Memory B cell (primary cell): ENCODE measurements around the gene PFDN1.

Experiments
- ATAC-seq: fragments of 150-1000 bp; cut with Tn5 transposase; 2 replicates; pipeline ENCODE4 v1.10.0; 2021; ENCODE audit warnings: low read depth, mild to moderate bottlenecking, moderate library complexity
- DNase-seq, 2 donors: peaks; one replicate each; pipeline ENCODE4 v3.0.0; 2022; ENCODE audit warnings: low spot score in 2 of 2
- H3K27ac Mint-ChIP-seq: one replicate; pipeline ENCODE4 v1.8.0; 2022; ENCODE audit warnings: mild to moderate bottlenecking, moderate library complexity, mixed read lengths
- H3K27me3 Mint-ChIP-seq: one replicate; pipeline ENCODE4 v1.8.0; 2022; ENCODE audit warnings: mixed read lengths
- H3K36me3 Mint-ChIP-seq: one replicate; pipeline ENCODE4 v1.8.0; 2022; ENCODE audit warnings: mild to moderate bottlenecking, mixed read lengths
- H3K4me1 Mint-ChIP-seq: one replicate; pipeline ENCODE4 v1.8.0; 2022; ENCODE audit warnings: mixed read lengths
- H3K4me3 Mint-ChIP-seq: one replicate; pipeline ENCODE4 v1.8.0; 2022; ENCODE audit warnings: mild to moderate bottlenecking, moderate library complexity, mixed read lengths
- H3K9me3 Mint-ChIP-seq: one replicate; pipeline ENCODE4 v1.8.0; 2022; ENCODE audit warnings: mixed read lengths

PFDN1 gene

GRCh38 chr5:140239461-140239860 lies 63.4 kb downstream of the PFDN1 start:
- Mint-ChIP-seq H3K4me3 (no peak overlapping the region), H3K4me1 (peaks cover 2% of the 10 kb centered on the region), H3K9me3 (no peaks in the 10 kb centered on the region), H3K27me3 (no peaks in the 10 kb centered on the region), H3K36me3 (peaks cover 2% of the 10 kb centered on the region), H3K27ac (no peak overlapping the region)
- DNase-seq, result no peak
- ATAC-seq, result no peak

GRCh38 chr5:140238756-140239155 lies 64.1 kb downstream of the PFDN1 start:
- no peak for ATAC-seq
- Mint-ChIP-seq H3K27ac (no peak overlapping the region), H3K9me3 (no peaks in the 10 kb centered on the region), H3K36me3 (no peaks in the 10 kb centered on the region), H3K4me3 (no peak overlapping the region), H3K4me1 (no peaks in the 10 kb centered on the region), H3K27me3 (no peaks in the 10 kb centered on the region)
- DNase-seq, result no peak

GRCh38 chr5:140236891-140237598 lies 65.9 kb downstream of the PFDN1 start:
- no peak overlapping the region for H3K27ac Mint-ChIP-seq
- no peak for DNase-seq
- ATAC-seq, result no peak
- no peaks in the 10 kb centered on the region for H3K36me3 Mint-ChIP-seq
- no peaks in the 10 kb centered on the region for H3K27me3 Mint-ChIP-seq
- H3K4me3 Mint-ChIP-seq, result no peak overlapping the region
- no peaks in the 10 kb centered on the region for H3K9me3 Mint-ChIP-seq
- no peaks in the 10 kb centered on the region for H3K4me1 Mint-ChIP-seq

- H3K9me3 Mint-ChIP-seq, result no peaks in the 10 kb centered on the region
- no peak for DNase-seq
- ATAC-seq, result no peak
- no peaks in the 10 kb centered on the region for H3K4me1 Mint-ChIP-seq
- no peak overlapping the region for H3K4me3 Mint-ChIP-seq
- no peak overlapping the region for H3K27ac Mint-ChIP-seq
- no peaks in the 10 kb centered on the region for H3K27me3 Mint-ChIP-seq
- H3K36me3 Mint-ChIP-seq, result no peaks in the 10 kb centered on the region
These were observed 66.9 kb downstream of the PFDN1 start for GRCh38 chr5:140235791-140236551.

GRCh38 chr5:140234377-140234989 lies 68.4 kb downstream of the PFDN1 start:
- H3K4me3 Mint-ChIP-seq, result no peak overlapping the region
- no peaks in the 10 kb centered on the region for H3K36me3 Mint-ChIP-seq
- H3K27me3 Mint-ChIP-seq, result no peaks in the 10 kb centered on the region
- H3K27ac Mint-ChIP-seq, result no peak overlapping the region
- no peak for ATAC-seq
- H3K4me1 Mint-ChIP-seq, result no peaks in the 10 kb centered on the region
- DNase-seq, result no peak
- no peaks in the 10 kb centered on the region for H3K9me3 Mint-ChIP-seq

- Mint-ChIP-seq H3K4me1 (no peaks in the 10 kb centered on the region), H3K27me3 (no peaks in the 10 kb centered on the region), H3K27ac (no peak overlapping the region), H3K36me3 (no peaks in the 10 kb centered on the region), H3K9me3 (no peaks in the 10 kb centered on the region), H3K4me3 (no peak overlapping the region)
- DNase-seq (no peak), ATAC-seq (no peak)
These were observed 70.2 kb downstream of the PFDN1 start for GRCh38 chr5:140232731-140233130.

- Mint-ChIP-seq H3K27me3 (no peaks in the 10 kb centered on the region), H3K9me3 (no peaks in the 10 kb centered on the region), H3K4me1 (no peaks in the 10 kb centered on the region), H3K4me3 (no peak overlapping the region), H3K27ac (no peak overlapping the region), H3K36me3 (no peaks in the 10 kb centered on the region)
- DNase-seq, result no peak
- ATAC-seq, result no peak
These were observed 72.5 kb downstream of the PFDN1 start for GRCh38 chr5:140230373-140230772.

- no peak for DNase-seq
- Mint-ChIP-seq H3K27ac (no peak overlapping the region), H3K4me1 (no peaks in the 10 kb centered on the region), H3K4me3 (no peak overlapping the region), H3K9me3 (no peaks in the 10 kb centered on the region), H3K27me3 (no peaks in the 10 kb centered on the region), H3K36me3 (no peaks in the 10 kb centered on the region)
- ATAC-seq, result no peak
These were observed 74.5 kb downstream of the PFDN1 start for GRCh38 chr5:140228364-140228837.

- Mint-ChIP-seq H3K36me3 (no peaks in the 10 kb centered on the region), H3K4me3 (no peak overlapping the region), H3K9me3 (no peaks in the 10 kb centered on the region), H3K4me1 (no peaks in the 10 kb centered on the region), H3K27me3 (no peaks in the 10 kb centered on the region), H3K27ac (no peak overlapping the region)
- no peak for ATAC-seq
- DNase-seq, result no peak
These were observed 75.9 kb downstream of the PFDN1 start for GRCh38 chr5:140227046-140227445.

- ATAC-seq (no peak), DNase-seq (no peak)
- no peaks in the 10 kb centered on the region for H3K36me3 Mint-ChIP-seq
- H3K27me3 Mint-ChIP-seq, result no peaks in the 10 kb centered on the region
- no peak overlapping the region for H3K4me3 Mint-ChIP-seq
- H3K4me1 Mint-ChIP-seq, result no peaks in the 10 kb centered on the region
- no peak overlapping the region for H3K27ac Mint-ChIP-seq
- H3K9me3 Mint-ChIP-seq, result no peaks in the 10 kb centered on the region
These were observed 77.5 kb downstream of the PFDN1 start for GRCh38 chr5:140225396-140225795.

GRCh38 chr5:140224658-140225057 lies 78.2 kb downstream of the PFDN1 start:
- peaks cover 2% of the 10 kb centered on the region for H3K4me1 Mint-ChIP-seq
- H3K4me3 Mint-ChIP-seq, result no peak overlapping the region
- H3K36me3 Mint-ChIP-seq, result no peaks in the 10 kb centered on the region
- no peak for ATAC-seq
- no peaks in the 10 kb centered on the region for H3K27me3 Mint-ChIP-seq
- DNase-seq, result no peak
- H3K27ac Mint-ChIP-seq, result no peak overlapping the region
- H3K9me3 Mint-ChIP-seq, result no peaks in the 10 kb centered on the region

- no peaks in the 10 kb centered on the region for H3K36me3 Mint-ChIP-seq
- ATAC-seq (no peak), DNase-seq (no peak)
- H3K4me1 Mint-ChIP-seq, result peaks cover 2% of the 10 kb centered on the region
- H3K27me3 Mint-ChIP-seq, result no peaks in the 10 kb centered on the region
- no peaks in the 10 kb centered on the region for H3K9me3 Mint-ChIP-seq
- no peak overlapping the region for H3K4me3 Mint-ChIP-seq
- H3K27ac Mint-ChIP-seq, result no peak overlapping the region
These were observed 79.3 kb downstream of the PFDN1 start for GRCh38 chr5:140223567-140223966.

GRCh38 chr5:140222416-140222815 lies 80.5 kb downstream of the PFDN1 start:
- Mint-ChIP-seq H3K9me3 (no peaks in the 10 kb centered on the region), H3K27ac (no peak overlapping the region), H3K27me3 (no peaks in the 10 kb centered on the region), H3K4me3 (no peak overlapping the region), H3K36me3 (no peaks in the 10 kb centered on the region), H3K4me1 (peaks cover 2% of the 10 kb centered on the region)
- no peak for DNase-seq
- ATAC-seq, result no peak

GRCh38 chr5:140221697-140222223 lies 81.1 kb downstream of the PFDN1 start:
- Mint-ChIP-seq H3K36me3 (no peaks in the 10 kb centered on the region), H3K4me3 (no peak overlapping the region), H3K4me1 (peaks cover 2% of the 10 kb centered on the region), H3K27ac (no peak overlapping the region), H3K27me3 (no peaks in the 10 kb centered on the region), H3K9me3 (no peaks in the 10 kb centered on the region)
- ATAC-seq (no peak), DNase-seq (no peak)
